DMS53 treated with DMSO at 0.1 percent for 48 hours (cell line): ENCODE data around the gene CDKN2D.
"Not testable (repeated sequence)": the region's sequence is repeated elsewhere in the genome, so short reads cannot be mapped to it uniquely, and the experiment has no call there.

Experiments used
- DNase-seq: peaks from one replicate; lab custom pipeline; 2025; ENCODE audit not compliant: unreplicated experiment; lab: John Stamatoyannopoulos, UW

The CDKN2D gene

DNA sequence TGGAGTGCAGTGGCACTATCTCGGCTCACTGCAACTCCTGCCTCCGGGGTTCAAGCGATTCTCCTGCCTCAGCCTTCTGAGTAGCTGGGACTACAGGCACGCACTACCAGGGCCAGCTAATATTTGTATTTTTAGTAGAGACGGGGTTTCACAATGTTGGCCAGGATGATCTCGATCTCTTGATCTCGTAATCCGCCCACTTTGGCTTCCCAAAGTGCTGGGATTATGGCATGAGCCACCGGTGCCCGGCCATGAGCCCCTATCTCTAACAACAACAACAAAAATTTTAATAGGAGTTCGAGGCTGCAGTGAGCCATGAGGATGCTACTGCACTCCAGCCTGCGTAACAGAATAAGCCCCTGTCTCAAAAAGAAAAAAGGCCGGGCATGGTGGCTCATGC is 13.3 kb upstream of the CDKN2D start:
- no peak for DNase-seq

DNA sequence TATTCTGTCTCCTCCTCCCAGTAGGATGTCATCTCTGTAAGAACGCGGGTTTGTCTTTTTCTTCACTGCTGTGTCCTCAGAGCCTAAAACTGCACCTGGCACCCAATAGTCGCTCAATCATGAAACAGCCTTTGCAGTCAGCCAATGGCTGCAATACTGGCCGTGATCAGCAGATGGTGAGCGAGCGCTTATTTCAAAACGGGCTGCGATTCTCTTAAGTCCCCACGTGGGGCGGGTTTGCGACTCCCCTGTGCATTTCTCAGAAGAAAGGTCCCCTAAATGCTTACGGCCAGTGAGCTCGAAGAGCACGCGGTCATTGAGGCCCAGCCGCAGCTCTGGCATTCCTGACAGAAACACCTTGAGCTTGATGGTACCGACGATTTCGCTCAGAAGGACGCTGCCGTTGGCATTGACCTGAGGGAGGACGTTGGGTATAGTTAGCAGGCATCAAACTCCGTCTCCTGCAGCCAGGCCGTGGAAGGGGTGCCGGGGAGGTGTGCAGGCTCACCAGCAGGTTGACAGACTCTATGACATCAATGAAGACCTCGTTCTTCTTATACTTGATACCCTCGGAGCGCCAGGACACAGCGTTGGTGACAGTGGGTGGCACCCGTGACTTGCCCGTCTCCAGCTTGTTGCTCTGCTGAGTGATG is 12.3 kb upstream of the CDKN2D start:
- peak; percentile 59 for DNase-seq

DNA sequence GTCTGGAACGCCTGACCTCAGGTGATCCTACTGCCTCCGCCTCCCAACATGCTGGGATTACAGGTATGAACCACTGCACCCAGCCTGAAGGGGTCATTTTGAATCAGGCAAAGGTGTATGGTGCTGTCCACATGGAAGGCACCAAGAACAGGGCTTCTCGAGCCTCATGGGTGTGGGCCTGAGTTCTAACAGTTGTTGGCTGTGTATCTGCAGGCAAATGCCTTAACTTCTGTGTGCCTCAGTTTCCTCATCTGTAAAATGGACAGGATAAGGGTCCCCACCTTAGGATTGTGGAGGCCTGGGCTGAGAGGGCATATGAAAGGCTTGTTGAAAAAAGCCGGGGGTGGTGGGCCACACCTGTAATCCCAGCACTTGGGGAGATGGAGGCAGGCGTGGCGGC is 9.2 kb upstream of the CDKN2D start:
- DNase-seq, result no peak

DNA sequence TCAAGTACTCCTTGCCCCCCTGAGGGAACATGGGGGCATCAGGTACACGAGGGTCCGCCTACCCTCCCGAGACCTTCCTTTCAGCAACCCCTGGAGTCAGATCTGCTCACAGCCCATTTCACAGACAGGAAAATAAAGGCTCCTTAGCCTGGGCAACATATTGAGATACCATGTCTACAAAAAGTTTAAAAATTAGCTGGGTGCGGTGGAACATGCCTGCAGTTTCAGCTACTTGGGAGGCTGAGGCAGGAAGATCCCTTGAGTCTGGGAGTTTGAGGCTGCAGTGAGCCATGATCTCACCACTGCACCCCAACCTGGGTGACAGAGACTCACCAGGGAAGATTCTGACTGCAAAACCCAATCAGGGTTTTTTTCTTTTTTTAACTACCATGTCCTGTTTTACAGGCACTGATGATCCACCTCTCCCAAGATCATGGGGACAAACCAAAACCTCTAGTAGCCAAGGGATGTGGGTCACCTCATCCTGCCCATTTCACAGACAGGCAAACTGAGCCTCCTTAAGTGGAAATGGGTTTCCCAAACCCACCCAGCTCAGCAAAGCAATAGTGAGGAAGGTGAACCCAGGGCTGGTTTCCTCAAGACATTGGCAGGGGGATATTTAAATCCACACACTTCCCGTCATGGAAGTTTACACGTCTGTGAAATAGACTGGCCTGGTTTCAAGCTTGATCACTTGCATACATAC is 6.4 kb upstream of the CDKN2D start:
- no peak for DNase-seq

DNA sequence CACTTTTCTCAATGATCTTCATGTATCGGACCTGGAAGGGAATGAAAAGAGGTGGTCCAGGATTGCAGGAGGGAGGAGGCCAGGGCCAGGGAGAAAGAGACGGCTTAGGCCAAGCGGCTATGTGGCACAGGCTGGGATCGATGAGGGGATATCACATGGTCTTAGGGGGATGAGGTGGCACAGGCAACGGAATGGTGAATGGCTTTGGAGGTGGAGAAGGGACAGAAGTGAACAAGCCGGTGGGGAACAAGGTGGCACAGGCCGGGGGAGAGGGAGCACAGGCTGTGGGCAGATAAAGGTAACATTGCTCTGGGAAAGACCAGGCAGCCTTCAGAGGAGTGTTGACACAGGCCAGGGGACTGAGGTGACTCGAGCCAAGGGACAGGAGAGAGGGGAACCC is 5.7 kb upstream of the CDKN2D start:
- no peak for DNase-seq

DNA sequence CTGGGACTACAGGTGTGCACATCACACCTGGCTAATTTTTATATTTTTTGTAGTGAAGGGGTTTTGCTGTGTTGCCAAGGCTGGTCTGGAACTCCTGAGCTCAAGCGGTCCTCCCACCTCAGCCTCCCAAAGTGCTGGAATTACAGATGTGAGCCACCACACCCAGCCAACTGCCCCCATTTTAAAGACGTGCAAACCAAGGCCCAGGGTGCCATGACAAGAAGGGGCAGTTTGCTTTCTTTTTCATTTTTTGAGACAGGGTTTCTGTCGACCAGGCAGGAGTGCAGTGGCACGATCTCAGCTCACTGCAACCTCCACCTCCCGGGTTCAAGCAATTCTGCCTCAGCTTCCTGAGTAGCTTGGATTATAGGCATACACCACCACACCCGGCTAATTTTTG is 5.0 kb upstream of the CDKN2D start:
- DNase-seq, result not testable (repeated sequence)

DNA sequence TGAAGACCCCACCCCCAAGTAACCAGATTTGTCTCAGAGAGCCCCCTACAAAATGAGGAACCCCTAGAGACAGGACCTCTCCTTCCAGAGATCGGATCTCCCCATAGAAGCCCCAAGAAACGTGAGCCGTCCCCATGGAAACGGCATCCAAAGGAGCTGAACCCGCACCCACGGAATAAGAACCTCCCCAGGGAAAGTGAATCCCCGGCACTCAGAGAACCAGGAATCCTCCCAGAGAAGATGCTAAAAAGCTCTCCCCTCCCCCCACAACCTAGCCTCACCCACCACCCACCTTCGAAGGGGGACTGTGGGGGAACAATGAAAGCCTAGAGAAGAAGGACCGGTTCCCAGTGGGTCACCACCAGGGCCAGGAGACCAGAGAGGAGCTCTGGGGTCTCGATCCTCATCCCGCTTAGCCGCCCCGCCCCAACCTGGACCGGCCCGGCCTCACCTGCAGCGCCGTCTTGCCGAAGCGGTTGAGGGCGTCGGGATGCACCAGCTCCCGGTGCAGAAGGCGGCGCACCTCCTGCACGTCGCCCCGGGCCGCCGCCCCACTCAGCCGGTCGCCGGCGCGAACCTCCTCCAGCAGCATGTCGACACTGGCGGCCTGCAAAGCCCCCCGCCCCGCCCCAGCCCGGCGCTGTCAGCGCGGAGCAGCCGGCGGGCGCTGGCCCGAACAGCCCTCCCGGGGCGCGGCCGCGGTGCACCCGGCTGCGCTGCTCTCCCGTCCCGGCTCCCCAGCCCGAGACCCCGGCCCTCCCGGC is 535 bp downstream of the CDKN2D start:
- DNase-seq, result peak; percentile 11

DNA sequence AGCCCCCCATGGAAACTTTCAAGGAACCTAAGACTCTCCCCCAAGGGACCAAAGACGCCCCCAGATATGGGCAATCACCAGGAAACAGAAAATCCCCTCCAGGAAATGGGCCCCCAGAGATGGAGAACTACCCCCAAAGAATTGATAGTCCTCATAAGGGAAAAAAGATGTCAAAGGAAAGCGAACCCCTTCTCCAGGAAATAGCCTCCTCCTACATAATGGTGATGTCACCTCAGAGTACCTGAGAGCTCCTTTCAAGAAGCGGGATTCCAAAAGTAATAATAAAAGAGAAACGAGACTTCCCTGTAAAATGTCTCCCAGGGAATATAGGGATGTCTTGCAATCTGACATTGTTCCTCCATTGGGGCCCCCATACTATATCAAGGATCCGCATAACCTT is 1.1 kb downstream of the CDKN2D start:
- no peak for DNase-seq

DNA sequence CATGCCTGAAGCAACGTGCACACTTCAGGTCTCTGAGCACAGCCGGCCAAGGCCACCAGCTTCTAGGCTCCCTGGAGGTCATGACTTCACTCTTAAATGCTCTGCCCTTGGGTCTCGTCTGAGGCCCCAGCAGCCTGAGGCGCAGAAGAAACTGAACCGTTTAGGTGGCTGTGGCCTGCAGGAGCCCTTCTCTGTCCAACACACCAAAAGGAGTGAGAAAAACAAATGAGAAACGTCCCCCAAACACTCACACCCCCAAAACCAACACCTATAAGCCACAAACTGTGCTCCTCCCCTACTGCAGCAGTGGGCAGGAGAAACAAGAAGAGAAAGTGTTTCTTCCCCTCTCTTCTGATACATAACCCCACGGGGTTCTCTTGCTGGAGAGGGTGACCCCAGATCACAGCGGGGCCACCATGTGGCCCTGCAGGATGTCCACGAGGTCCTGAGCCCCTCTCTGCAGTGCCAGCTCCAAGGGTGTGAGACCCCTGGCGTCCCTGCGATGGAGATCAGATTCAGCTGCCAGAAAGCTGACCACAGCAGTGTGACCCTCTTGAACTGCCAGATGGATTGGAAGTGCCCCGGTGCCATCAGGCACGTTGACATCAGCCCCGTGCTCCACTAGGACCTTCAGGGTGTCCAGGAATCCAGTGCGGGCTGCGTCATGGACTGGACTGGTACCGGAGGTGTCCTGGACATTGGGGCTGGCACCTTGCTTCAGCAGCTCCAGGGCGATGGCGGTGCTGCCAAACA is 1.9 kb downstream of the CDKN2D start:
- no peak for DNase-seq

DNA sequence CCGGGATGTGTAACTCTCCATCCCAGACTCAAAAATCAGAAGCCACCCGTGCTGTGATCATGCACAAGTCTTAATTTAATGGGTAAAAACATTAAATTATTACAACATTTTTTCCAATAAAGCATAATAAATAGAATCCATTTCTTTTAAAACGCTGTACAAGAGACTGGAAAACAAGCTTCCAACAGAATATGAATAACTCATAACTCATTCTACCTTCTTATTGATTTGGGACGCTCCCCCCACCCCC is 2.4 kb downstream of the CDKN2D start:
- DNase-seq, result no peak

DNA sequence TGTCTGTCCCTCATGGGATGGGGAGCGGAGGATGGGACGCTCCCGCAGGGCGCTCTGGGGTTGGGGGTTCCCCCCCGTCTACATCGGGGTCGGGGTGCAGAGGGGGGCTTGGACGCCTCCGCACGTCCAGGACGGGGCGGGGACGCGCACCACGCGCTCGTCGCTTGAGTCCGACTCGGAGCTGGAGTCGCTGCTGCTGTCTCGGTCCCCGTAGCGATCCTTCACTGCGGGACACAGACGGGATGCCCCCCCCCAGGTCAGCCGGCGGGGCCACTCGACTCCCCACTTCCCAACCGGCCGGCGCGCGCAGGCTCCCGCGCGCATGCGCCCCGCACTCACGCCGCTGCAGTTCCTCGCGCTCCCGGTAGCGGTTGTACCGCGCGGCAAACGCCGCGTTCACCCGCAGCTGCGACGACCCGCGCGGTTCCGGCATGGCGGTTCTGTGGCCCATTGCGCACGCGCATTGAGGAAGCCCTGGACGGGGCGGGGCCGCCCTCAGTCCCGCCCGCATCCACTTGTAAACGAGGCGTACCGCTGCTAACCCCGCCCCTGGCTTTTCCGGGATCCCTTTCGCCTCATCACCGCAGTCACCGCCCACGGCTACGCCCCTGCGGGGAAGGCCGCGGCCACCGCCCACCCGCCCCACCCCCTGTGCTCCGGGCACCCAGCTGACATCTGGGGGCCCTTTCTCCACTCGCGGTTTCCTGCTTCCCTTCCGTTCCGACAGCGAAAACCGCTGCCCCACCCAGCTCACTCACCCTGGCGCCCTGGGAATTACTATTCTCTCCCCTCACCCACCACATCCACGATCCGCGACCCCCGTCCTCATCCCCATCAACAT is 3.0 kb downstream of the CDKN2D start, which contains the start of gene KRI1:
KRI1 (minus strand) TSS at position 444 of the 841 bp plus-strand sequence; CDS start at position 433, 11 bp downstream.
- DNase-seq, result peak; percentile 82

DNA sequence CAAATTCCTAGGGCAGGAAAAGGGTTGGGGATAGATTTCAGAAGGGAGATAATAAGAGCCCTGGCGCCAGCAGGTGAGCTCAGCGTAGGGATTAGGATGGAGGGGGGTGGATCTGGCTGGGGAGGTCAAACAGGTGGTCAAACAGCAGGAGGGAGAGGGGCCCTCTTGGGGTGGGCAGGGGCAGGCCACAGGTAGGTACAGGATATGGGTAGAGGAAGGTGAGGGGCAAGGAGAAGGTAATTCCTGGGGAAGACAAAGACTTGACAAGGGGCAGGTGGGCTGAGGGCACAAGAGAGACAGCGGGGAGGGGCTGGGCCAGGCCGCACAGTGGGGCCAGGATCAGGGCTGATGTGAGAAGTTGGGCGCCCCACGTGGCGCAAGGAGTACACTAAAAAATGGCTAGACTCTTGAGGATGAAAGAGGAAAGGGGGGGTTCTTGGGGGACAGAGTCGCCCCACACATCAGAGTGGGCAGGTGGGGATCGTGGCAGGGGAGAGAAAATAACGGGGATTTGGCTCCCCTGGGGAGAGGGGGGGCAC is 3.7 kb downstream of the CDKN2D start:
- no peak for DNase-seq

DNA sequence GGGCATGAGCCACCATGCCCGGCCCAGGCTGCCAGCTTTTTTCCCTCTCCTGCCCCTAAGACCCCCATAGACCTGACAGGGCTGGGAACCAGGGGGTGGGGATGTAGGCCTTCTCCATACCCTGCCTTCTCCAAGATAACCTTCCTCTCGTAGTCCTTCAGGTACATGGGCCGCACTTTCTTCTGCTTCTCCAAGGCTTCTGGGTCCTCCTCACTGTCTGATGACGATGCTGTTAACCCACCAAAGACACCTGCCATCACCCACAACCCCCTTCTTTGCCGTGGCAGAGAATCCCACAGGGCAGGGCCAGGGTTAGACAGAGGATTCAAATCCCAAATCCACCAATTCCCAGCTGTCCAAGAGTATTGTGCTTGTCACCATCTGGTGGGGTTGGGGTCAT is 6.2 kb downstream of the CDKN2D start:
- DNase-seq, result no peak

DNA sequence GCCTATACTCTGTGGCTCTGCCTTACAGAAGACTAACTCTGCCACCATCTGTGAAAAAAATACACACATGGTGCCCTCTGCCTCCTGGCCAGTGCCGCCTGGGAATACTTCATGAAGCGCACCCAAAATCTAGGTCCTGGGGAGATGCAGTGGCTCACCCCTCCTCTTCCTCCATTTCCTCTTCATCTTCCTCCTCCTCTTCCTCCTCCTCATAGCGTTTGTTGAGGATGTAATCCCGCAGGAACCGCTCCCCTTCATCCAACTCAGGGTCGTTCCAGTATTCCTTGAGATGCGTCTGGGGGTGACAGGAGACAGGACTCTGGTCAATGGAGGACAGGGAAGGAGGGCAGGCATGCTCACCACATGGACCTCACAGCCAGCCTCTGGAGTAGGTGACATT is 8.6 kb downstream of the CDKN2D start:
- no peak for DNase-seq

DNA sequence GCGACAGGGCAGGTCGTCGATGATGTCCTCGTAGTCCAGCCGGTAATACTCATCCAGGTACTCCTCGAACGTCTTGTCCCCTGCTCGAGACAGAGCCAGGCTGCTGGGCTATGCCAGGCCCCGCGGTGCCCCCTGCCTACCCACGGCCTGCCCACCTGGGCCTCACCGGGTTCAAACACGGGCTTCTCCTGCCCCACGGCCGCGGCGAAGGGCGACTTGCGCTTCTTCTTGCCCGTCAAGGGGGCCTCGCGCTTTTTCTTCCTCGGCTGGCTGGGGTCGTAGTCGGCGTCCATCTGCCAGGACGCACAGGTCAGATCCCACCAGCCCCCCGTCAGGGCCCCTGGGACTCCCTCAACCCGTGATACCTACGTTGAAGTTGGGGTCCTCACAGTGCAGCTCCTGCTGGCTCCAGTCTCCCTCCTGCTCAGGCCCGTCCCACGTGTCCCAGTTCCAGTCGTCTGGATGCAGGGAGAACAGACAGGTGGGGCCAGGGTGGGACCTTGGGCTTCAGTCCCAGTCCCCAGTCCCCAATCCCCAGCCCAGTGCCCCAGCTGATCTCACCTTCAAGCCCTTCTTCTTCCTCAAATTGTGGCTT is 11.1 kb downstream of the CDKN2D start:
- no peak for DNase-seq

DNA sequence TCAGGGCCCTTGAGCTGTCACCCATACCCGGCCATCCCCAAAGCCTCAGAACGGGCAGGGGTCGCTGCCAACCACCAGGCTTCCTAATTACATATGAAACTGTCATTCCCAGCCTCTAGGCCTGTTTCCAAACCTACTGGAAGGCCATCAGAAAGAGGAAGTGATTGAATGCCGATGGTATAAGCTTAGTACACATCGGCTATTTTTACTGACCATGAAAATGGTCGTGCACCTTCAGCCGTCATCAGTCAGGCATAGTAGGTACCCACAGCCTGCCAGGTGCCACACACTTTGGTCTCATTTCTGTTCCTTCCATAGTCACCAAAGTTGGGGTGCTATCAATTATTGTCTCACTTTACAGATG is 13.2 kb downstream of the CDKN2D start:
- no peak for DNase-seq

DNA sequence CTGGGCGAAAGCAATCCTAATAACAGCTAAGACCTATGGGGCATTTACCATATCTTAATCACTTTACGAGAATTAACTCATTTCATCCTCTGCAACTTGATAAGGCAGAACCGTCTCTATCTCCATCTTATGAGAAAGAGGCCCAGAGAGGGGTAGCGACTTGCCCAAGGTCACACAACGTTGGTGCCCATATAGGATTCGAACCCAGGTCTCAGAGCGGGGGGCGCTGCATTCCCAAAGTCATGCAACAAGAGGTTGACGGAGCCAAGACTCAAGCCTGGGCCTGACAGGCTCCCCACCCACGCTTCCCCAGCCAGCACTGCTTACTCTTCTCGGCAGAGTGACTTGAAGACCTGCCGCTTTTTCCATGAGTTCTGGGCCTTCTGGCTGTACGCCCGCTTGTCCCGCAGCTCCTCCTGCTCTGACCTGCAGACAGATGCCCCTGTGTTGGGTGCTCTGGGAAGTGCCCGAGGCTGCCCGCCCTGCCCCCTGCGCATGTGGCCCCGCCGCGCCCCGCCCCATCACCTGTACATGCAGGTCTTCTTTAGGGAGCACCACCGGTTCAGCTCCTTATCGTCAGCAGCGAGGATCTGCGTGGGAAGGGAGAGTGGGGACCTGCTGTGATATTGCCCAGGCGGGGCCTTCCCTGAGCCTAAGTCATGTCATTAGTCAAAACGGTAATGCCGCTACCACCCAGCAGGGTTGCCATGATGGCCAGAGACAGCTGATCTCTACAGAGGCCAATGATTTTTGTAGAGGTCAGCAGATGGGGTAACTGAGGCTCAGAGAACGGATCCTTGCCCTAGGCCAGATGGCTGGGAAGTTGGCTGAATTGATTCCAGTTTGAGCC is 13.8 kb downstream of the CDKN2D start:
- DNase-seq, result no peak

DNA sequence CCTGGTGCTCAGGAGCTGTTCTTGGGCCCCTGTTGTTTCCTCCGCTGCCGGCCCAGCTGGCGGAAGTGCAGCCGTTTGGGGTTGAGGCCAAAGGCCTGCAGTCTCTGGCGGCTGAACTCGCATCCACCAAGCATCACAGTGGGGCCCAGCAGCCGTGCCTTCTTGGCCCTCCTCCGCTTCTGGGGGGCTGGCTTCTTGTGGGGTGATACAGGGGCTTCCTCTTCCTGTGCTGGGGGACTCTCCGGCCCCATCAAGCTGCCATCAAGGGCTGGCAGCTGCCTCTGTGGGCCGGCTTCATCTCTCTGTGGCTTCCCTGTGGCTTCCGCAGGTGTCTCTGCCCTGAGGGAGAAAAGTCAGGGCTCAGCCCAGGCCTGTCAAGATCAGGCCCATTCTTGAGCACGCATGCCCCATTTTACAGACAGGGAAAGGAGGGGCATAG is 14.8 kb downstream of the CDKN2D start:
- DNase-seq, result no peak

DNA sequence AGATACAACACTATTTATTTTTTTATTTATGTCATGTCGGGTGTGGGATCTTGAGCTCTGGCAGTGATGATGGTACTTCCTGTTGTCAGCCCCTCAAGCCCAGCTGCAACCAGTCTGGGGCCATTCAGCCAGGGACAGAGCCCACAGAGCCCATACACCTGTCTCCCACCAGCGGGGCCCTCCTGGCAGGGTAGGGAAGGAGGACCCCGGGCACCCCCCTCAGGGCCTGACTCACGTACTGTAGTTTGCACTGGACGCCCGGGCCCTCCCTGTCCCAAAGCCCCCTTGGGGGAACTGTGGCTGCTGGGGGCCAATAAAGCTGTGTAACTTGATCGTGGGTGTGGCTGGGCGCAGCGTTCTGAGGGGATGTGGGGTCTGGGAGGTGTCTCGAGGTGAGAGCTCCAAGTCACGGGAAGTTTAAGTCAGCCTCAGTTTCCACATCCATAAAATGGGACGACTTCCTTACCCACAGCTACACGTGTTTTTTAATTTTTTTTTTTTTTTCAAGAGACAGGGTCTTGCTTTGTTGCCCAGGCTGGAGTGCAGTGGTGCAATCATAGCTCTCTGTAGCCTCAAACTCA is 15.6 kb downstream of the CDKN2D start:
- DNase-seq, result no peak
